Stomach (tissue), 9 donors: ENCODE measurements around the gene HOXB3. TPM values are rescaled to one million over a fixed set of nuclear protein-coding genes. Genes with fewer than 3 reads are reported as not detected.

Experiments used
- DNase-seq, 2 donors: peaks; one replicate each; pipeline versions ENCODE4 v3.0.0 to v3.0.0-alpha.2; 2013 to 2019
- H3K27ac ChIP-seq, 5 donors: fragments of 200-600 bp in 4 of 5; sonication (generic) in 4 of 5; one replicate each; pipeline ENCODE4 v1.5.1; 2013 to 2019; ENCODE audit warnings: mild to moderate bottlenecking in 1 of 5, moderate library complexity in 1 of 5
- H3K27me3 ChIP-seq, 3 donors: fragments of 200-600 bp; sonication (generic); one replicate each; pipeline ENCODE4 v1.5.1; 2017 to 2019; ENCODE audit warnings: mixed run types in 1 of 3
- H3K36me3 ChIP-seq, 4 donors: fragments of 200-600 bp; sonication (generic); 1 replicate in 3 of 4; 2 replicates in 1 of 4; pipeline ENCODE4 v1.5.1; 2016 to 2019
- H3K4me1 ChIP-seq, 4 donors: fragments of 200-600 bp; sonication (generic); one replicate each; pipeline ENCODE4 v1.5.1; 2016 to 2019
- H3K4me3 ChIP-seq, 4 donors: fragments of 200-600 bp; sonication (generic) in 3 of 4; one replicate each; pipeline ENCODE4 v1.5.1; 2016 to 2019; ENCODE audit warnings: mild to moderate bottlenecking in 1 of 4
- H3K9me3 ChIP-seq, 4 donors: fragments of 200-600 bp; sonication (generic); one replicate each; pipeline ENCODE4 v1.5.1; 2016 to 2019
- EP300 ChIP-seq: sonication (generic); formaldehyde crosslinking; IDR thresholded peaks from one replicate; pipeline ENCODE4 v1.6.1; 2017; ENCODE audit warnings: antibody characterized with exemption
- POLR2A ChIP-seq, 4 donors: fragments of 450-650 bp; IDR thresholded peaks; one replicate each; pipeline ENCODE4 v1.6.1; 2016; ENCODE audit warnings: antibody characterized with exemption in 4 of 4, control low read depth in 2 of 4, mild to moderate bottlenecking in 1 of 4, moderate library complexity in 1 of 4
- POLR2AphosphoS5 ChIP-seq, 3 donors: sonication (generic); formaldehyde crosslinking; IDR thresholded peaks; one replicate each; pipeline ENCODE4 v1.6.1; 2016; ENCODE audit warnings: antibody characterized with exemption in 3 of 3
- WGBS, 5 donors: extraction: QIAGEN DNeasy Blood & Tissue Kit in 3 of 5; methylation state at CpG; one replicate each; pipeline versions ENCODE4 v1.1.5 to v1.1.7; 2013 to 2018; 5-methylcytosine and 5-hydroxymethylcytosine counted together
- intact Hi-C: fragments of 100-400 bp; cut with DNase I; formaldehyde crosslinking; loops from one replicate; pipeline ENCODE4 v1.15.1; 2023; ENCODE audit warnings: low total_unique reads
- polyA plus RNA-seq, 3 donors: library from polyadenylated mRNA; stranded (reverse); fragments of 200-250 nt; gene quantifications; one replicate each; pipeline ENCODE4 v1.2.3, GENCODE V29; 2013
- total RNA-seq, 5 donors: library from RNA; depleted of rRNA; stranded (reverse); fragments of >200 nt; gene quantifications; one replicate each; pipeline versions ENCODE4 v1.1.0 to v1.2.3, GENCODE V29; 2014 to 2016
- TF ChIP-seq, protein P1 (sequence below), 7 experiments: fragments of 450-650 bp in 4 of 7; fragments of 200-600 bp in 3 of 7; sonication (generic) in 3 of 7; IDR thresholded peaks; one replicate each; pipeline ENCODE4 v1.5.1; 2016 to 2019; ENCODE audit warnings: antibody characterized with exemption in 7 of 7, control low read depth in 2 of 7, mild to moderate bottlenecking in 1 of 7
- donor health status: healthy with polysubstance abuse.
- donor health status: Bipolar disorder and iron deficiency.
- donor health status: healthy.

The HOXB3 gene
- total and polyA plus RNA-seq, 8 donors: 2.8 to 77.6 (median 10.3) TPM

DNA sequence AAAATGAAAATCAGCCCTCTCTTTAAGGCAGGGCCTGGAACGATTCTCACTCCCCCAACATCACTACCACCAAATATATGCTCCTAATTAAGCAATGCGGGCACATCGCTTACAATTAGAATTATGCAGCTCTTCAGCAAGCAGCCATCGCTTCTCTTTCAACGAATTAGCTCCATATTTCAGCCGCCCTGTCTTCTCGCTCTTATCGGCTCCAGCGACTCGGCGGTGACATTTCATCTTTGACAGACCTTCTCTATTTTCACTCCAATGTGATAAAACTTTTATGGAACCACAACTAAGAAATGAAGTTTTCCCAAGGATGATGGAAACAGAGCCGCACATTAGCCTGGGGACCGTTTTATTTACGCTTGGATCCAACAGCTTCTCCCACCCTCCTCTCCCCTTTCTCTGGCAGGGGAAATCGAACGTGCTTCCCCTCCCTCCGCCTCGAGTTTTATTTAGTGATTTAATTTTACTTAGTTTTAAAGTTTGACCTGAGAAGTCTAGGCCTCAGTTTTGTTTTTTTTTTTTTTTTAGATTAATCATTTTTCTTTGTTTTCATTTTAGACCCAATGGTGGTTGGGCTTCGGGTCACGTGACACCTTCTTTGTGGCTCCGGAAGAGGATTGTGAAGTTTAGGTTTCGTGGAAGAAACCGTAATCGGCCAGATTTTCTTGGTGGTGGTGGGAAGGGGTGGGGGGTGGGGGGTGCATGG lies 42.1 kb downstream of the HOXB3 start:
- peaks cover 4 to 99% (median 42%) of the 10 kb centered on the region in 3 donors for H3K27me3 ChIP-seq
- H3K36me3 ChIP-seq: peaks cover 0 to 17% (median 7%) of the 10 kb centered on the region in 4 donors
- no peaks in the 10 kb centered on the region for H3K9me3 ChIP-seq
- intact Hi-C loops: no loop called here
- TF ChIP-seq, protein P1, sequence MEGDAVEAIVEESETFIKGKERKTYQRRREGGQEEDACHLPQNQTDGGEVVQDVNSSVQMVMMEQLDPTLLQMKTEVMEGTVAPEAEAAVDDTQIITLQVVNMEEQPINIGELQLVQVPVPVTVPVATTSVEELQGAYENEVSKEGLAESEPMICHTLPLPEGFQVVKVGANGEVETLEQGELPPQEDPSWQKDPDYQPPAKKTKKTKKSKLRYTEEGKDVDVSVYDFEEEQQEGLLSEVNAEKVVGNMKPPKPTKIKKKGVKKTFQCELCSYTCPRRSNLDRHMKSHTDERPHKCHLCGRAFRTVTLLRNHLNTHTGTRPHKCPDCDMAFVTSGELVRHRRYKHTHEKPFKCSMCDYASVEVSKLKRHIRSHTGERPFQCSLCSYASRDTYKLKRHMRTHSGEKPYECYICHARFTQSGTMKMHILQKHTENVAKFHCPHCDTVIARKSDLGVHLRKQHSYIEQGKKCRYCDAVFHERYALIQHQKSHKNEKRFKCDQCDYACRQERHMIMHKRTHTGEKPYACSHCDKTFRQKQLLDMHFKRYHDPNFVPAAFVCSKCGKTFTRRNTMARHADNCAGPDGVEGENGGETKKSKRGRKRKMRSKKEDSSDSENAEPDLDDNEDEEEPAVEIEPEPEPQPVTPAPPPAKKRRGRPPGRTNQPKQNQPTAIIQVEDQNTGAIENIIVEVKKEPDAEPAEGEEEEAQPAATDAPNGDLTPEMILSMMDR (IDR thresholded peaks at IDR 0.05): no peak
- TF ChIP-seq POLR2A (IDR thresholded peaks at IDR 0.05) (no peak), POLR2AphosphoS5 (IDR thresholded peaks at IDR 0.05) (no peak), EP300 (no peak)
- H3K4me1 ChIP-seq: peaks cover 14 to 82% (median 56%) of the 10 kb centered on the region in 4 donors
- 27 to 47% (median 37%) methylated on average over 24 of the region's 24 CpGs for WGBS, 5 donors
- DNase-seq: peak in 1 of 2 donors; percentile 84
- H3K27ac ChIP-seq: peak overlapping the region; percentile 64 to 95 (median 93)
- H3K4me3 ChIP-seq: peak overlapping the region; percentile 18 to 28 (median 22)

DNA sequence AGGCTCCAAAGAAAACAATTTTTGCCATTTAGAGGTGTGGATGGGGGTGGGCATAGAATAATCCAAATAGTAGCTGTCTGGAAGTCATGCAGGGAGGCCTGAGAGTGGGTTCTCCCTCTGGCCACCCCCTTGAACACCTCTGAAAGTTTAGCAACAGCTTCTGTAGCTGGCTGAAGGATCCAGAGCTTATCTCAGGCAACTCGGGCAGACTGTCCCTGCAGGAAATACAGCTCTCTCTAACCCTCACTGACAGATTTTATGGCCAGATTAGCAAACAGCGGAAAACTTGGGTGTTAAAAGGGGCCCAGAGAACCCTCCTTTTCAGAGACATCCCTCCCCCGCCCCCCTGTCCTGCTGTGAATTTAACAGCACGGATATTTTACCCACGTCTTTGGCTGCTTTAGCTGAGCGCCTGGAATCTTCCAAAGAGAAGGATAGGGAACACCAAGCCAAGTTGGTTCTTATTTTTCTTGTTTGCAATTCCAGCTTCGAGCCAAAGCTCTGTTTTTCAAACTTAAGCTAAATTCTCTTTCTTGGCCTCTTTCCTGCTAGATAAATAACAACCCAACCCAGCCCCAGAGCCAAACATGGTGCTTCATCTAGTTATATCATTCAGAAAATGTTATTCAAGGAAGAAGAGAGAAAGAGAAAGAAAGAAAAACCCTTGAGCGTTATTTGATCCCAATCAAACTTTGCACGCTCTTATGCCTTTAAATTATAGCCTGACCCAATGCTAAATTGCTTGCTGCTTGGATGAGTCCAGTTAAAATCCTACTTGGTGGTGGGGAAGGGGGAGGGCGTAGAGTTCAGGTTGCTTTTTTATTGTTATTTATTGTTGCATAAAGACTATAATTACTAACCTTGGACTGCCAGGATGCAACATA lies 42.9 kb downstream of the HOXB3 start:
- no peaks in the 10 kb centered on the region for H3K9me3 ChIP-seq
- peaks cover 0 to 17% (median 7%) of the 10 kb centered on the region in 4 donors for H3K36me3 ChIP-seq
- H3K4me1 ChIP-seq: peaks cover 14 to 76% (median 51%) of the 10 kb centered on the region in 4 donors
- DNase-seq: peak in 1 of 2 donors; percentile 83
- H3K27ac ChIP-seq: peak overlapping the region; percentile 46 to 95 (median 93)
- WGBS, 5 donors: 30 to 55% (median 47%) methylated on average over 10 of the region's 10 CpGs
- peaks cover 4 to 99% (median 48%) of the 10 kb centered on the region in 3 donors for H3K27me3 ChIP-seq
- intact Hi-C loops: no loop called here
- TF ChIP-seq POLR2A (IDR thresholded peaks at IDR 0.05): no peak
- TF ChIP-seq POLR2AphosphoS5 (IDR thresholded peaks at IDR 0.05): no peak
- no peak for TF ChIP-seq EP300
- TF ChIP-seq, protein P1 (IDR thresholded peaks at IDR 0.05): no peak
- H3K4me3 ChIP-seq: peak overlapping the region; percentile 18 to 31 (median 22)

DNA sequence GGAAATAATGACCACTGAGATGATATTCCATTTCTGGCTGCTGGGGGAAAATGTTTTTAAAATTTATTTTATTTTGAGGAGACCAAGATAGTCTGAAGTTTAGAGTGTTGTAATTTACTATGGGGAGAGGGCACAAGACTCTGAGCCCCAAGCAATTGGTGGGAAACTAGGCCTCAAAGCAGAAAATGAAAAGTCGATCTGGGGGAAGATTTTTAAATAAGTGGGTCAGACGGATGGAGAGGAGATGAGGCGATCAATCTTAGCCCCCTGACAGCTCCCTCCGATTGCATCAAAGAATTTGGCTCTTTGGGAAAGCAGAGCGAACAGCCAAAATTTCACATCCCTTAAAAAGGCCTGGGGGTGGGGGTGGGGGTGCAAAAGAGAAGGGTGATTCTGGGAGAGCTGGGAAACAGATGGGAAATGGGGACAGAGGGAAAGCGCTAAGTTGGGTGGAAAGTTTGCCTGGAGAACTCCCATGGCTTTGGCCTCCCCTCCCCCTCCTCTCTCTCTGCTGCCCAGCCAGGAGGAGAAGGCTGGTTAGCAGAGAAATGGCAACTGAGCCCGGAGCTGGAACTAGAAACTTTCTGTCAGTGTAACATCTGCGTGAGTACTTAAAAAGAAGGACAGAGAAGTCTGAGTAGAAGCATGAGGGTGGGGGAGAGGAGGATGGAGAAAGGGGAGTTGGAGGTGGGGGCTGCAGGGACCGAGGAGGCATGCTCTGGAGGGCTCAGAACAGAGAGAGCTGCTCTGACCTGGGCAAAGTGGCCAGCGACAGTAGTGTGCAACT lies 43.7 kb downstream of the HOXB3 start:
- H3K4me3 ChIP-seq: peak overlapping the region in 3 of 4 donors; percentile 18 to 31 (median 25)
- no peaks in the 10 kb centered on the region for H3K9me3 ChIP-seq
- TF ChIP-seq POLR2AphosphoS5 (IDR thresholded peaks at IDR 0.05) (no peak), EP300 (no peak), POLR2A (IDR thresholded peaks at IDR 0.05) (no peak)
- TF ChIP-seq, protein P1 (IDR thresholded peaks at IDR 0.05): no peak
- H3K36me3 ChIP-seq: peaks cover 0 to 17% (median 7%) of the 10 kb centered on the region in 4 donors
- WGBS, 5 donors: 33 to 55% (median 43%) methylated on average over 10 of the region's 10 CpGs
- H3K4me1 ChIP-seq: peaks cover 14 to 68% (median 44%) of the 10 kb centered on the region in 4 donors
- intact Hi-C loops: no loop called here
- peaks cover 4 to 99% (median 47%) of the 10 kb centered on the region in 3 donors for H3K27me3 ChIP-seq
- H3K27ac ChIP-seq: peak overlapping the region; percentile 40 to 95 (median 93)
- DNase-seq: peak in 1 of 2 donors; percentile 77
